SK-N-SH (cell line): ENCODE measurements around the gene ACTRT3. TPM values are rescaled to one million over a fixed set of nuclear protein-coding genes. Genes with fewer than 3 reads are reported as not detected.
A peak's percentile ranks its signal among the peaks of the same experiment; 100 is the strongest.

Source experiments
- CTCF ChIA-PET: fragments of 300-600, 350-600 bp; formaldehyde crosslinking; extraction: SDS; loops from one replicate; lab custom pipeline; 2021; lab: Yijun Ruan, JAX
- POLR2A ChIA-PET: fragments of 350-600 bp; sonication (Branson Sonifier 250); formaldehyde crosslinking; extraction: SDS; loops from one replicate; lab custom pipeline; 2020; ENCODE audit warnings: antibody characterized with exemption, inconsistent platforms; lab: Yijun Ruan, JAX
- DNase-seq: peaks from one replicate; pipeline ENCODE4 v3.0.0; 2012
- H2AFZ ChIP-seq: fragments of 200-600 bp; sonication (generic); 2 replicates; pipeline ENCODE4 v1.8.1; 2016; ENCODE audit warnings: antibody characterized with exemption, mild to moderate bottlenecking, low read depth
- H3F3A ChIP-seq: fragments of 200-600 bp; sonication (generic); replicated peaks from 2 replicates; pipeline ENCODE3; 2016; ENCODE audit warnings: antibody characterized with exemption, mild to moderate bottlenecking; ENCODE audit not compliant: insufficient read depth
- H3K27ac ChIP-seq, 2 experiments: fragments of 200-500 bp in 1 of 2; fragments of 200-600 bp in 1 of 2; sonication (Bioruptor generic) in 1 of 2; sonication (generic), shearing (Covaris generic) in 1 of 2; 2 replicates each; pipeline versions ENCODE4 v1.5.1 to v1.6.1; 2014 to 2016; ENCODE audit warnings: low read depth in 2 of 2, inconsistent platforms in 1 of 2, low read length in 1 of 2, mild to moderate bottlenecking in 1 of 2, mixed read lengths in 1 of 2
- H3K27me3 ChIP-seq: fragments of 200-600 bp; sonication (generic), shearing (Covaris generic); 2 replicates; pipeline ENCODE4 v1.6.1; 2016; ENCODE audit warnings: mixed run types; ENCODE audit not compliant: insufficient read depth
- H3K36me3 ChIP-seq, 2 experiments: fragments of 200-500 bp in 1 of 2; fragments of 200-600 bp in 1 of 2; sonication (Bioruptor generic) in 1 of 2; sonication (generic) in 1 of 2; replicated peaks in 1 of 2; 2 replicates each; pipeline versions ENCODE3 to v1.5.1; 2014 to 2016; ENCODE audit warnings: low read length in 1 of 2, mild to moderate bottlenecking in 1 of 2; ENCODE audit not compliant: insufficient read depth in 2 of 2, control insufficient read depth in 1 of 2
- H3K4me1 ChIP-seq, 2 experiments: fragments of 200-500 bp in 1 of 2; fragments of 200-600 bp in 1 of 2; sonication (Bioruptor generic) in 1 of 2; sonication (generic), shearing (Covaris generic) in 1 of 2; 2 replicates each; pipeline versions ENCODE4 v1.5.1 to v1.6.1; 2014 to 2016; ENCODE audit warnings: low read depth in 1 of 2, low read length in 1 of 2, mixed run types in 1 of 2; ENCODE audit not compliant: insufficient read depth in 2 of 2, control insufficient read depth in 1 of 2
- H3K4me2 ChIP-seq: fragments of 200-600 bp; sonication (generic), shearing (Covaris generic); 2 replicates; pipeline ENCODE4 v1.6.1; 2017; ENCODE audit warnings: mixed run types
- H3K4me3 ChIP-seq, 2 experiments: fragments of 200-500 bp in 1 of 2; fragments of 200-600 bp in 1 of 2; sonication (Bioruptor generic) in 1 of 2; sonication (generic), shearing (Covaris generic) in 1 of 2; 2 replicates each; pipeline versions ENCODE4 v1.5.1 to v1.8.1; 2014 to 2016; ENCODE audit warnings: low read depth in 2 of 2, inconsistent platforms in 1 of 2, low read length in 1 of 2, mild to moderate bottlenecking in 1 of 2, mixed read lengths in 1 of 2, moderate library complexity in 1 of 2
- H3K79me2 ChIP-seq: fragments of 200-600 bp; sonication (generic); 2 replicates; pipeline ENCODE4 v1.8.1; 2017; ENCODE audit warnings: mild to moderate bottlenecking; ENCODE audit not compliant: insufficient read depth
- H3K9ac ChIP-seq: fragments of 200-600 bp; sonication (generic); 2 replicates; pipeline ENCODE4 v1.6.1; 2017; ENCODE audit warnings: mixed run types
- H3K9me2 ChIP-seq: fragments of 200-600 bp; sonication (generic); 2 replicates; pipeline ENCODE4 v1.6.1; 2017; ENCODE audit warnings: mixed run types
- H3K9me3 ChIP-seq: fragments of 200-600 bp; sonication (generic); 2 replicates; pipeline ENCODE4 v1.6.1; 2017; ENCODE audit warnings: mixed run types, mild to moderate bottlenecking, moderate library complexity
- H4K20me1 ChIP-seq: fragments of 200-600 bp; sonication (generic); 2 replicates; pipeline ENCODE4 v1.6.1; 2017; ENCODE audit warnings: mild to moderate bottlenecking, mixed run types; ENCODE audit not compliant: insufficient read depth
- FOSL2 ChIP-seq: IDR thresholded peaks from 2 replicates; pipeline ENCODE4 v1.4.0; 2012; ENCODE audit warnings: low read depth, mild to moderate bottlenecking, moderate library complexity, borderline replicate concordance
- GABPA ChIP-seq: IDR thresholded peaks from 2 replicates; pipeline ENCODE4 v1.4.0; 2012; ENCODE audit warnings: low read depth, mild to moderate bottlenecking
- GATA2 ChIP-seq: sonication (generic); formaldehyde crosslinking; IDR thresholded peaks from 2 replicates; pipeline ENCODE4 v1.5.0; 2020; ENCODE audit warnings: mild to moderate bottlenecking, missing genetic modification reagents
- RAD21 ChIP-seq: IDR thresholded peaks from 2 replicates; pipeline ENCODE4 v1.6.1; 2012; ENCODE audit warnings: mild to moderate bottlenecking, low read length
- RFX5 ChIP-seq: IDR thresholded peaks from 2 replicates; pipeline ENCODE4 v1.6.1; 2012; ENCODE audit warnings: mild to moderate bottlenecking, improper control_type of control experiment, low read length
- SMC3 ChIP-seq: IDR thresholded peaks from 2 replicates; pipeline ENCODE4 v1.6.1; 2012; ENCODE audit warnings: low read depth, low read length, improper control_type of control experiment
- USF2 ChIP-seq: fragments of 150-350 bp; IDR thresholded peaks from 2 replicates; pipeline ENCODE4 v1.6.1; 2017; ENCODE audit warnings: antibody characterized with exemption, low read length, low read depth, borderline replicate concordance
- WGBS: methylation state at CpG from one replicate; pipeline ENCODE4 v1.1.6; 2017; ENCODE audit warnings: low lambda C conversion rate; 5-methylcytosine and 5-hydroxymethylcytosine counted together
- polyA plus RNA-seq, 3 experiments: library from polyadenylated mRNA; depleted of rRNA; stranded (reverse); fragments of >200 nt; gene quantifications; 2 replicates each; pipeline ENCODE4 v1.2.3, GENCODE V29; 2012
- TF ChIP-seq, protein P1 (sequence below): fragments of 200-600 bp; sonication (generic); IDR thresholded peaks from 2 replicates; pipeline ENCODE4 v1.6.1; 2017; ENCODE audit warnings: antibody characterized with exemption, mild to moderate bottlenecking, moderate library complexity

The ACTRT3 gene
- polyA plus RNA-seq, 1 of the 3 experiments (the other 2 are of a cell fraction), result 1.2 TPM

DNA sequence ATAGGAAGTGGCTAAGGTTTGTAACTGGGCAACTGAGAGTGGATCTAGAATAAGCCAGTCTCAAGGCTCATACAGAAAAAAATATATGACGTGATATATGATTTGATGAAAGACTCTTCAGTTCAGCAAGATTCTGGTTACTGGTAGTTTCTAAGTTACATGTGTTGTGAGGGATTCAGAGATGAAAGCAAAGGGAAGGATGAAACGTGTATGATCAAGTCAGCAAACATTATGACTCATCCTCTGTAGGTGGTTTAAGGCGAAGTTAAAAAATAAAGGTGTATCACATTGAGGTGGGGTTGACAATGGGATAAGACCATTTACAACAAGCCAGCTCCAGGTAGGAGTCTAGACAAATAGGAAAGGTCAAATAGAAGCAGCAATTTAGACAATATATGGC, 20.7 kb downstream of the ACTRT3 start (continued):
- no peak for TF ChIP-seq GABPA

GRCh38 chr3:169746924-169747323, 22.4 kb downstream of the ACTRT3 start:
- Histone ChIP-seq H3K36me3 (no peaks in the 10 kb centered on the region), H4K20me1 (no peaks in the 10 kb centered on the region), H3F3A (no peaks in the 10 kb centered on the region), H3K27me3 (peaks cover 6% of the 10 kb centered on the region; the same call in 1 of the 2 replicates), H3K9ac (no peak overlapping the region), H3K27ac (no peak overlapping the region), H3K9me2 (no peaks in the 10 kb centered on the region), H2AFZ (no peak overlapping the region), H3K9me3 (no peaks in the 10 kb centered on the region), H3K79me2 (no peaks in the 10 kb centered on the region), H3K4me2 (no peak overlapping the region), H3K4me1 (no peaks in the 10 kb centered on the region), H3K4me3 (no peak overlapping the region)
- ChIA-PET CTCF (interaction anchor here (1.2 kb wide), 1 partner anchor 78 kb away, joined by 5 read pairs; no protein-coding TSS in a partner anchor), POLR2A (no interaction called here)
- 42% methylated on average over 6 of the region's 6 CpGs for WGBS
- DNase-seq, result no peak
- no peak for TF ChIP-seq USF2
- TF ChIP-seq GATA2 (CRISPR knock-in tag), result no peak

DNA sequence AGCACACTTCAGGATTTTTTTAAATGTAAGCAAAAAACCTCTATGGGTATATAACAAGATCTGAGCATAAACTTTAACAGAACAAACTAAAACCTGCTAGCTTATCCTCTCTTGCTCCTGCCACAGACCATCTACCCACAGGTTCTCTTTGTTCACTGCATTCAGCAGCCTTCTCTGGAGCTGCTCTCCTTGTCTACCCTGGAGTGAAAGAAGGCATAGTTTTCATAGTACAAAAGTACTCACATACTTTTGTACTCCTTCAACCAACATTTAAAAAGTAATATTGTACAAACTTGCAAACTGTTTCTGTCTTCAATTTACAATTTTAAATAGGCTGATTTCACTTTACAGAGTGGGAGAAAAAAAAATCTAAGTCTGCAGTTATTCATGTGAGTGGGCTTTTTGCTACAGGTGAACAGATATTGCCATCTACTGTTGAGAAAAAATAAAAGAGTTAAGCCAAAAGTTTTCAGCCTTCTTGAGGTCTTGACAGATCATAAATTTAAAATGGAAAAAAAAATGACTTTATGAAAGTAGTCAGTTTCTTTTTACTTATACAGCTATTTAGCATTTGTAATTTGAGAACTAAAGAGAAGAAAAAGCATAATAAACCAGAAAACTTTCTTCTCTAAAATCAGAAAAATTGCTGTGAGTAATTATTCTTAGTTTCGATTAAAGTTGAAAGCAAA, 24.9 kb downstream of the ACTRT3 start:
- TF ChIP-seq SMC3 (0 out of 2 replicates have a peak, but pooled peaks have one; percentile 12), FOSL2 (no peak), RAD21 (peak; percentile 66), RFX5 (no peak)
- TF ChIP-seq, protein P1, sequence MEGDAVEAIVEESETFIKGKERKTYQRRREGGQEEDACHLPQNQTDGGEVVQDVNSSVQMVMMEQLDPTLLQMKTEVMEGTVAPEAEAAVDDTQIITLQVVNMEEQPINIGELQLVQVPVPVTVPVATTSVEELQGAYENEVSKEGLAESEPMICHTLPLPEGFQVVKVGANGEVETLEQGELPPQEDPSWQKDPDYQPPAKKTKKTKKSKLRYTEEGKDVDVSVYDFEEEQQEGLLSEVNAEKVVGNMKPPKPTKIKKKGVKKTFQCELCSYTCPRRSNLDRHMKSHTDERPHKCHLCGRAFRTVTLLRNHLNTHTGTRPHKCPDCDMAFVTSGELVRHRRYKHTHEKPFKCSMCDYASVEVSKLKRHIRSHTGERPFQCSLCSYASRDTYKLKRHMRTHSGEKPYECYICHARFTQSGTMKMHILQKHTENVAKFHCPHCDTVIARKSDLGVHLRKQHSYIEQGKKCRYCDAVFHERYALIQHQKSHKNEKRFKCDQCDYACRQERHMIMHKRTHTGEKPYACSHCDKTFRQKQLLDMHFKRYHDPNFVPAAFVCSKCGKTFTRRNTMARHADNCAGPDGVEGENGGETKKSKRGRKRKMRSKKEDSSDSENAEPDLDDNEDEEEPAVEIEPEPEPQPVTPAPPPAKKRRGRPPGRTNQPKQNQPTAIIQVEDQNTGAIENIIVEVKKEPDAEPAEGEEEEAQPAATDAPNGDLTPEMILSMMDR, result peak; percentile 55
- TF ChIP-seq, all 33 proteins: peak for 3
- ChIA-PET CTCF (interaction anchor here (0.8 to 2.7 kb wide), 12 partner anchors 10 to 879 kb away, joined by 3 to 13 read pairs (median 4); partner anchors contain the start of gene MYNN), POLR2A (no interaction called here)
- Histone ChIP-seq H3K9ac (no peak overlapping the region), H3K4me2 (no peak overlapping the region), H3K9me2 (no peaks in the 10 kb centered on the region), H3K27ac (no peak overlapping the region), H4K20me1 (no peaks in the 10 kb centered on the region), H3K4me3 (no peak overlapping the region), H2AFZ (no peak overlapping the region), H3K4me1 (no peaks in the 10 kb centered on the region), H3K36me3 (no peaks in the 10 kb centered on the region), H3K27me3 (peaks cover 5% of the 10 kb centered on the region; the same call in 1 of the 2 replicates), H3K9me3 (no peaks in the 10 kb centered on the region), H3F3A (no peaks in the 10 kb centered on the region), H3K79me2 (no peaks in the 10 kb centered on the region)
- no peak for DNase-seq
- WGBS, result 60% methylated on average over 1 of the region's 1 CpG
